ENCODE results near the gene INTS14. TPM values are rescaled to one million over a fixed set of nuclear protein-coding genes. Genes with fewer than 3 reads are reported as not detected.
A peak's percentile ranks its signal among the peaks of the same experiment; 100 is the strongest.

INTS14 gene
- total RNA-seq, 1 experiment from 2014 or later, result 44.7 TPM

DNA sequence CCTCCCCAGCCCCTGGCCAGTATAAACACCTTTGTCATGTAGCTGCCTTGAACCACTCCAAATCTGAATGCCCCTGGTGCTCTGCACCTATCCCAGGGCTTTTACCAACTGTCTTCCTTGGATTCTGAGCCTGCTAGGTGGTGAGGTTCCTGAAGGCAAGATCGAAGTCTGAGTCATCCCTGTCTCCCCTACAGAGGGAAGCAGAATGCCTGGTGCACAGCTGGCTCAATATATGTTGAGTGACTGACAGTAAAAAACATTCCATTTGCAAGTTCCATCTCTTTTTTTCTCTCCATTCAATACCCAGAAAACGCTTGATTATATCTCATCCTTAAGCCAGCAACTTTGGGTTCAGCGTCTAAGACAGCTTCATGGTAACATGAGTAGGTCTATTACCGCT is 35.6 kb upstream of the INTS14 start:
- H3K23ac ChIP-seq (ENCODE audit: insufficient read length, low read depth, low read length), result no peak overlapping the region
- H3K56ac ChIP-seq (ENCODE audit: insufficient read length, low read depth, low read length), result no peak overlapping the region
- H3K4ac ChIP-seq (ENCODE audit: low read depth, low read length), result no peak overlapping the region
- Mint-ChIP-seq H3K9me3 (no peaks in the 10 kb centered on the region), H3K4me3 (no peak overlapping the region), H3K36me3 (ENCODE audit: insufficient read depth in 1 of 3, low read depth in 3 of 3) (no peaks in the 10 kb centered on the region), H3K4me1 (peaks cover 2 to 6% of the 10 kb centered on the region in 2 experiments; a peak in 3 of 4 replicates), H3K27me3 (ENCODE audit: low read depth) (no peaks in the 10 kb centered on the region), H3K27ac (peak overlapping the region in 2 of 3 experiments; percentile 28 to 32; a peak in 2 of 7 replicates)
- H3K79me2 ChIP-seq (ENCODE audit: insufficient read depth, low read length), result no peaks in the 10 kb centered on the region
- DNase-seq, result no peak
- 0 out of 2 replicates have a peak, but pooled peaks cover 2% of the 10 kb centered on the region for H3K4me1 ChIP-seq (ENCODE audit: insufficient read depth, low read length)
- no peak overlapping the region for H3K18ac ChIP-seq (ENCODE audit: insufficient read length, low read depth, low read length)
- no peak overlapping the region for H3K4me2 ChIP-seq (ENCODE audit: insufficient read depth, insufficient read length, low read length)
- H4K20me1 ChIP-seq (ENCODE audit: control insufficient read depth, insufficient read depth, insufficient read length), result no peaks in the 10 kb centered on the region
- no peak overlapping the region for H3K9ac ChIP-seq (ENCODE audit: extremely low read depth, insufficient read length, low read length)
- no peak for TF ChIP-seq CTCF (conservative IDR thresholded peaks at IDR 0.05)
- no CpG with 5 or more reads among the region's 4 CpGs for WGBS (ENCODE audit: extremely low coverage, insufficient read length, low lambda C conversion rate)
- H3K23me2 ChIP-seq (ENCODE audit: insufficient read length, low read depth, low read length, poor library complexity, severe bottlenecking), result no peaks in the 10 kb centered on the region
- no peak overlapping the region for H2AFZ ChIP-seq (ENCODE audit: low read length)
- no peak overlapping the region for H2BK20ac ChIP-seq (ENCODE audit: low read depth, low read length, poor library complexity, severe bottlenecking)
- H2BK5ac ChIP-seq (ENCODE audit: insufficient read length, low read length), result no peak overlapping the region
- no peaks in the 10 kb centered on the region for H3K9me3 ChIP-seq (ENCODE audit: control insufficient read depth, low read depth, low read length)
- H4K91ac ChIP-seq (ENCODE audit: insufficient read length, low read depth, low read length), result no peak overlapping the region
- no peak overlapping the region for H4K8ac ChIP-seq (replicated peaks; ENCODE audit: insufficient read length, low read depth, low read length)
- H3T11ph ChIP-seq (ENCODE audit: low read length), result no peak overlapping the region
- no peak overlapping the region for H2BK12ac ChIP-seq (ENCODE audit: insufficient read length, low read depth, low read length)
- no peaks in the 10 kb centered on the region for H3K79me1 ChIP-seq (ENCODE audit: insufficient read depth, low read depth, low read length, poor library complexity, severe bottlenecking)
- no peak overlapping the region for H4K5ac ChIP-seq (ENCODE audit: insufficient read length, low read depth, low read length)
- H3K14ac ChIP-seq (ENCODE audit: insufficient read depth, low read length), result no peak overlapping the region
- H2BK120ac ChIP-seq (ENCODE audit: low read depth, low read length, poor library complexity, severe bottlenecking), result no peak overlapping the region
- no peak overlapping the region for H3K27ac ChIP-seq (ENCODE audit: insufficient read length, low read depth, low read length)
- no peaks in the 10 kb centered on the region for H3K27me3 ChIP-seq (ENCODE audit: insufficient read depth, low read length)
- no peak overlapping the region for H2BK15ac ChIP-seq (ENCODE audit: low read depth, low read length)
- no peak overlapping the region for H2AK5ac ChIP-seq (ENCODE audit: insufficient read length, low read length)
